Endothelial cell of umbilical vein (primary cell): ENCODE data around the gene TMEM81. TPM values are rescaled to one million over a fixed set of nuclear protein-coding genes. Genes with fewer than 3 reads are reported as not detected.

ENCODE experiments used
- BruUV-seq: library from RNA; stranded (reverse); fragments of 400-500 nt; replicated peaks from 2 replicates; lab custom pipeline; 2021; lab: Mats Ljungman, UMichigan
- CTCF ChIA-PET: fragments of 300-600, 350-600 bp; sonication (Branson Sonifier 250); formaldehyde crosslinking; loops from one replicate; lab custom pipeline; 2021; ENCODE audit warnings: antibody characterized with exemption, inconsistent platforms; lab: Charles Lee
- POLR2A ChIA-PET: fragments of 300-600, 350-600 bp; sonication (Branson Sonifier 250); formaldehyde crosslinking; loops from one replicate; lab custom pipeline; 2021; ENCODE audit warnings: antibody characterized with exemption, inconsistent platforms; lab: Charles Lee
- DNase-seq: peaks from one replicate; pipeline ENCODE4 v3.0.0-alpha.2; 2011; ENCODE audit warnings: low read depth, low spot score
- FAIRE-seq: peaks from 2 replicates; lab custom pipeline; 2011; peaks lifted over from hg19 to GRCh38; lab: Jason Lieb, UNC
- H2AFZ ChIP-seq: 2 replicates; pipeline ENCODE4 v1.6.0; 2012; ENCODE audit warnings: low read depth, low read length, control low read depth, inconsistent platforms
- H3K27ac ChIP-seq: 2 replicates; pipeline ENCODE4 v1.5.1; 2011; ENCODE audit warnings: low read depth, mild to moderate bottlenecking, control low read depth, low read length, moderate library complexity; ENCODE audit not compliant: insufficient read depth
- H3K27me3 ChIP-seq, 2 experiments: 2 replicates each; pipeline versions ENCODE4 v1.6.0 to v1.6.1; 2011; ENCODE audit warnings: low read length in 2 of 2, mixed read lengths in 1 of 2; ENCODE audit not compliant: control insufficient read depth in 2 of 2, insufficient read depth in 2 of 2
- H3K36me3 ChIP-seq, 2 experiments: 2 replicates in 1 of 2; 3 replicates in 1 of 2; pipeline ENCODE4 v1.5.1; 2011; ENCODE audit warnings: low read length in 2 of 2, mild to moderate bottlenecking in 1 of 2, moderate library complexity in 1 of 2; ENCODE audit not compliant: control insufficient read depth in 2 of 2, insufficient read depth in 2 of 2; ENCODE audit errors: extremely low read depth in 1 of 2
- H3K4me1 ChIP-seq: 3 replicates; pipeline ENCODE4 v1.5.1; 2011; ENCODE audit warnings: mild to moderate bottlenecking, low read length; ENCODE audit not compliant: control insufficient read depth, insufficient read depth; ENCODE audit errors: extremely low read depth
- H3K4me2 ChIP-seq: 2 replicates; pipeline ENCODE4 v1.6.1; 2011; ENCODE audit warnings: low read length, control low read depth, mixed read lengths; ENCODE audit not compliant: insufficient read depth
- H3K4me3 ChIP-seq, 3 experiments: fragments of 200-600 bp in 1 of 3; sonication (generic), shearing (Covaris generic) in 1 of 3; replicated peaks in 1 of 3; 2 replicates each; pipeline ENCODE4 v1.5.1; 2011 to 2016; ENCODE audit warnings: control low read depth in 3 of 3, low read length in 3 of 3, mild to moderate bottlenecking in 2 of 3, inconsistent platforms in 1 of 3, low read depth in 1 of 3, moderate library complexity in 1 of 3; ENCODE audit not compliant: insufficient read depth in 1 of 3
- H3K79me2 ChIP-seq: 2 replicates; pipeline ENCODE4 v1.6.0; 2012; ENCODE audit warnings: low read length, inconsistent platforms; ENCODE audit not compliant: control insufficient read depth, insufficient read depth
- H3K9ac ChIP-seq: replicated peaks from 2 replicates; pipeline ENCODE3; 2011; ENCODE audit warnings: low read length, control low read depth; ENCODE audit not compliant: insufficient read depth; ENCODE audit errors: extremely low read depth
- H3K9me1 ChIP-seq: replicated peaks from 3 replicates; pipeline ENCODE4 v1.6.0; 2011; ENCODE audit warnings: mild to moderate bottlenecking, low read length; ENCODE audit not compliant: control insufficient read depth, insufficient read depth; ENCODE audit errors: extremely low read depth
- H3K9me3 ChIP-seq: replicated peaks from 2 replicates; pipeline ENCODE4 v1.5.1; 2012; ENCODE audit warnings: low read length, inconsistent platforms; ENCODE audit not compliant: control insufficient read depth, insufficient read depth
- H4K20me1 ChIP-seq: replicated peaks from 2 replicates; pipeline ENCODE3; 2011; ENCODE audit warnings: mild to moderate bottlenecking, low read length; ENCODE audit not compliant: control insufficient read depth, insufficient read depth; ENCODE audit errors: extremely low read depth
- CTCF ChIP-seq, 2 donors: IDR thresholded peaks; 1 replicate in 1 of 2; 2 replicates in 1 of 2; pipeline ENCODE4 v1.5.1; 2011; ENCODE audit warnings: low read length in 2 of 2, mild to moderate bottlenecking in 2 of 2, moderate library complexity in 2 of 2, control low read depth in 1 of 2, inconsistent platforms in 1 of 2, low read depth in 1 of 2; ENCODE audit not compliant: insufficient read depth in 1 of 2; ENCODE audit errors: extremely low read depth in 1 of 2
- EZH2 ChIP-seq: IDR thresholded peaks from 2 replicates; pipeline ENCODE4 v1.6.1; 2012; ENCODE audit warnings: borderline replicate concordance, low read depth, mild to moderate bottlenecking, moderate library complexity, low read length, inconsistent platforms; ENCODE audit not compliant: severe bottlenecking
- FOS ChIP-seq: IDR thresholded peaks from 2 replicates; pipeline ENCODE4 v1.6.1; 2011; ENCODE audit warnings: mild to moderate bottlenecking, low read length, moderate library complexity, borderline replicate concordance; ENCODE audit not compliant: insufficient read depth
- GATA2 ChIP-seq: IDR thresholded peaks from 2 replicates; pipeline ENCODE4 v1.7.0; 2011; ENCODE audit warnings: low read depth, mild to moderate bottlenecking, moderate library complexity, mixed read lengths, low read length; ENCODE audit not compliant: insufficient read length, insufficient read depth
- JUN ChIP-seq: IDR thresholded peaks from 2 replicates; pipeline ENCODE4 v1.6.1; 2011; ENCODE audit warnings: borderline replicate concordance, low read depth; ENCODE audit not compliant: insufficient read length, insufficient read depth
- MYC ChIP-seq: IDR thresholded peaks from one replicate; pipeline ENCODE4 v1.6.1; 2011; ENCODE audit warnings: mild to moderate bottlenecking, low read depth, low read length
- POLR2A ChIP-seq: IDR thresholded peaks from 2 replicates; pipeline ENCODE4 v1.6.1; 2012; ENCODE audit warnings: low read depth, mild to moderate bottlenecking, control low read depth, low read length
- POLR2AphosphoS5 ChIP-seq: IDR thresholded peaks from 2 replicates; pipeline ENCODE4 v1.6.1; 2012; ENCODE audit warnings: low read depth, mild to moderate bottlenecking, control low read depth, low read length, moderate library complexity; ENCODE audit not compliant: insufficient read depth
- dilution Hi-C: fragments of 300-500 bp; cut with MboI; formaldehyde crosslinking; loops from one replicate; pipeline ENCODE4 v1.15.0; 2019; ENCODE audit warnings: low sequenced_read_pairs; ENCODE audit not compliant: extremely low pct_ligation_motif_present
- intact Hi-C: fragments of 100-400 bp; cut with micrococcal nuclease; formaldehyde crosslinking; loops from one replicate; pipeline ENCODE4 v1.10.0; 2022
- polyA plus RNA-seq, 4 experiments: library from polyadenylated mRNA; depleted of rRNA in 3 of 4; stranded (reverse) in 3 of 4; unstranded in 1 of 4; fragments of >200 nt; gene quantifications; 2 replicates each; pipeline versions ENCODE4 v1.2.1 to v1.2.3, GENCODE V29; 2011 to 2012; ENCODE audit warnings: missing spikeins in 1 of 4
- total RNA-seq: library from RNA; stranded (reverse); gene quantifications from 2 replicates; pipeline ENCODE4 v1.2.3, GENCODE V29; 2021
- TF ChIP-seq, protein P1 (sequence below): IDR thresholded peaks from 2 replicates; pipeline ENCODE4 v1.6.1; 2011; ENCODE audit not compliant: insufficient read depth, insufficient read length

Gene TMEM81
- total and polyA plus RNA-seq, 2 donors (not counting 3 experiments of a cell fraction or from before 2014, with no cell fraction given) = 1.5 to 2.9 TPM

DNA sequence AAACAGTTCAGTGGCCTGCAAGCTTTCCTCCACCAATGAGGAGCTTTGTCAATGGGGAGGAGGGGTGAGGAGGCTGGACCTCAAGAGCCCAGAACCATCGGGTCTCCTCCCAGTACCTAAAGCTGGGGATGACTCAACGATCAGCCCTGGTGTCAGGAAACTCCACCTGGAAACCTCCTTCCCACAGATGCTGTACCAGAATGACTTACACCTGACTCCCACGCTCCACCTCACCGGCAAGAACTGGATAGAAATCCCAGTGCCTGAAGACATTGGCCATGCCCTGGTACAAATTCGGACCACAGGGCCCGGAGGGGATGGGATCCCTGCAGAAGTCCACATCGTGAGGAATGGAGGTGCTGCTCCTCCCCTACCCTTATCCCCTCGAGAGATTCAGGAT lies 11.4 kb downstream of the TMEM81 start:
- H3K4me1 ChIP-seq = no peaks in the 10 kb centered on the region
- ChIA-PET CTCF (interaction anchor here (1.2 to 4.0 kb wide), 2 partner anchors 11 to 183 kb away, joined by 3 to 39 read pairs; no protein-coding TSS in a partner anchor), POLR2A (no interaction called here)
- H3K4me3 ChIP-seq = no peak overlapping the region
- H4K20me1 ChIP-seq = no peaks in the 10 kb centered on the region
- H3K36me3 ChIP-seq = no peaks in the 10 kb centered on the region
- FAIRE-seq (no peak), DNase-seq (no peak)
- no peaks in the 10 kb centered on the region for H3K79me2 ChIP-seq
- no peaks in the 10 kb centered on the region for H3K9me1 ChIP-seq
- no TSS peak for BruUV-seq
- no peaks in the 10 kb centered on the region for H3K9me3 ChIP-seq
- no peak overlapping the region for H3K27ac ChIP-seq
- H3K4me2 ChIP-seq = no peak overlapping the region
- TF ChIP-seq POLR2AphosphoS5 = no peak
- TF ChIP-seq CTCF (IDR thresholded peaks at IDR 0.05; ENCODE audit: extremely low read depth in 1 of 2, insufficient read depth in 1 of 2, low read depth in 1 of 2, low read length in 2 of 2) = no peak
- TF ChIP-seq EZH2 = no peak
- no peak for TF ChIP-seq JUN
- no peak for TF ChIP-seq GATA2
- TF ChIP-seq FOS = no peak
- TF ChIP-seq POLR2A = no peak
- TF ChIP-seq, protein P1, sequence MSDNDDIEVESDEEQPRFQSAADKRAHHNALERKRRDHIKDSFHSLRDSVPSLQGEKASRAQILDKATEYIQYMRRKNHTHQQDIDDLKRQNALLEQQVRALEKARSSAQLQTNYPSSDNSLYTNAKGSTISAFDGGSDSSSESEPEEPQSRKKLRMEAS = no peak
- no peak for TF ChIP-seq MYC
- dilution Hi-C loops (no loop called here), intact Hi-C loops (no loop called here)
- H2AFZ ChIP-seq = no peak overlapping the region
- H3K27me3 ChIP-seq = no peaks in the 10 kb centered on the region
- H3K9ac ChIP-seq = no peak overlapping the region
